Fibroblast of pulmonary artery (primary cell): ENCODE data around the gene SRCAP.

Source experiments
- DNase-seq: peaks from one replicate; pipeline ENCODE4 v3.0.0-alpha.2; 2010; ENCODE audit warnings: low read depth
- H3K4me3 ChIP-seq: replicated peaks from 2 replicates; pipeline ENCODE4 v1.5.1; 2011; ENCODE audit warnings: low read depth, mild to moderate bottlenecking, control low read depth, low read length, moderate library complexity
- CTCF ChIP-seq: IDR thresholded peaks from 2 replicates; pipeline ENCODE4 v1.5.1; 2011; ENCODE audit warnings: mild to moderate bottlenecking, control low read depth, low read length, inconsistent platforms; ENCODE audit errors: missing control alignments

Gene SRCAP

GRCh38 chr16:30775392-30776188, 76.6 kb downstream of the SRCAP start:
- TF ChIP-seq CTCF = no peak
- peak overlapping the region; percentile 60 for H3K4me3 ChIP-seq
- peak; percentile 81 for DNase-seq

GRCh38 chr16:30777591-30778297, 78.8 kb downstream of the SRCAP start:
- TF ChIP-seq CTCF = no peak
- no peak for DNase-seq
- no peak overlapping the region for H3K4me3 ChIP-seq

- no peak for DNase-seq
- TF ChIP-seq CTCF = no peak
- no peak overlapping the region for H3K4me3 ChIP-seq
These were observed 79.7 kb downstream of the SRCAP start for GRCh38 chr16:30778549-30779244.

- TF ChIP-seq CTCF = no peak
- H3K4me3 ChIP-seq = no peak overlapping the region
- no peak for DNase-seq
These were observed 80.6 kb downstream of the SRCAP start for GRCh38 chr16:30779596-30779995.

GRCh38 chr16:30780021-30780420, 81.0 kb downstream of the SRCAP start:
- H3K4me3 ChIP-seq = no peak overlapping the region
- no peak for TF ChIP-seq CTCF

GRCh38 chr16:30780549-30780948, 81.6 kb downstream of the SRCAP start:
- TF ChIP-seq CTCF = no peak
- no peak overlapping the region for H3K4me3 ChIP-seq
- DNase-seq = no peak

More at GRCh38 chr16:30780021-30780420, 81.0 kb downstream of the SRCAP start:
- no peak for DNase-seq
